GM18499 (cell line): Measurements from ENCODE around the gene MAN2A2.
"Not testable (repeated sequence)": the region's sequence is repeated elsewhere in the genome, so short reads cannot be mapped to it uniquely, and the experiment has no call there.

Experiments used
- ATAC-seq: cut with Tn5 transposase; IDR thresholded peaks from one replicate; pipeline ENCODE4 v1.9.1; 2021; ENCODE audit warnings: moderate number of reproducible peaks; ENCODE audit not compliant: insufficient read depth, unreplicated experiment

The MAN2A2 gene

GRCh38 chr15:90901175-90902039 lies 1.7 kb upstream of the MAN2A2 start:
- ATAC-seq, result no peak

- ATAC-seq, result peak; percentile 46
Observed at GRCh38 chr15:90902040-90902839, 862 bp upstream of the MAN2A2 start.

GRCh38 chr15:90903733-90904536 lies 833 bp downstream of the MAN2A2 start:
- ATAC-seq, result no peak

- no peak for ATAC-seq
Observed at GRCh38 chr15:90904746-90905145, 1.6 kb downstream of the MAN2A2 start.

GRCh38 chr15:90905306-90906180 lies 2.4 kb downstream of the MAN2A2 start:
- no peak for ATAC-seq

GRCh38 chr15:90906181-90906849 lies 3.2 kb downstream of the MAN2A2 start:
- no peak for ATAC-seq

- ATAC-seq, result no peak
Observed at GRCh38 chr15:90907051-90907660, 4.1 kb downstream of the MAN2A2 start.

GRCh38 chr15:90907838-90908507 lies 4.9 kb downstream of the MAN2A2 start:
- ATAC-seq, result no peak

- ATAC-seq, result not testable (repeated sequence)
Observed at GRCh38 chr15:90909449-90909848, 6.3 kb downstream of the MAN2A2 start.

GRCh38 chr15:90909976-90910375 lies 6.9 kb downstream of the MAN2A2 start:
- ATAC-seq, result no peak

GRCh38 chr15:90910441-90911301 lies 7.6 kb downstream of the MAN2A2 start:
- no peak for ATAC-seq

GRCh38 chr15:90911302-90911623 lies 8.2 kb downstream of the MAN2A2 start:
- ATAC-seq, result no peak

GRCh38 chr15:90911906-90912769 lies 9.0 kb downstream of the MAN2A2 start:
- ATAC-seq, result no peak

- ATAC-seq, result no peak
Observed at GRCh38 chr15:90912770-90913075, 9.6 kb downstream of the MAN2A2 start.

- no peak for ATAC-seq
Observed at GRCh38 chr15:90913398-90913944, 10.4 kb downstream of the MAN2A2 start.

GRCh38 chr15:90914305-90915080 lies 11.4 kb downstream of the MAN2A2 start:
- ATAC-seq, result no peak
